GM21360 (cell line): ENCODE measurements around the gene TCAIM.

Experiments
- ATAC-seq: cut with Tn5 transposase; IDR thresholded peaks from one replicate; pipeline ENCODE4 v1.9.1; 2021; ENCODE audit warnings: mild to moderate bottlenecking, moderate library complexity; ENCODE audit not compliant: unreplicated experiment

Gene TCAIM, protein sequence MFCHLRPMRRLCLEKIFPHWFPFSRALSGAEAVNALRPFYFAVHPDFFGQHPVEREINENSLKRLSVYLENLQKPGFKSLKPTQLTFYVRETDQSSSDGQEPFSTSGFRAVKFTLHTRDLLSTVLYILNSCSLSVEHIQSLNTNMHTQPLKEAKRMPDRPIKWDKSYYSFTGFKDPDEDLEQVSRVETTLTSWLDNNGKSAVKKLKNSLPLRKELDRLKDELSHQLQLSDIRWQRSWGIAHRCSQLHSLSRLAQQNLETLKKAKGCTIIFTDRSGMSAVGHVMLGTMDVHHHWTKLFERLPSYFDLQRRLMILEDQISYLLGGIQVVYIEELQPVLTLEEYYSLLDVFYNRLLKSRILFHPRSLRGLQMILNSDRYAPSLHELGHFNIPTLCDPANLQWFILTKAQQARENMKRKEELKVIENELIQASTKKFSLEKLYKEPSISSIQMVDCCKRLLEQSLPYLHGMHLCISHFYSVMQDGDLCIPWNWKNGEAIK

DNA sequence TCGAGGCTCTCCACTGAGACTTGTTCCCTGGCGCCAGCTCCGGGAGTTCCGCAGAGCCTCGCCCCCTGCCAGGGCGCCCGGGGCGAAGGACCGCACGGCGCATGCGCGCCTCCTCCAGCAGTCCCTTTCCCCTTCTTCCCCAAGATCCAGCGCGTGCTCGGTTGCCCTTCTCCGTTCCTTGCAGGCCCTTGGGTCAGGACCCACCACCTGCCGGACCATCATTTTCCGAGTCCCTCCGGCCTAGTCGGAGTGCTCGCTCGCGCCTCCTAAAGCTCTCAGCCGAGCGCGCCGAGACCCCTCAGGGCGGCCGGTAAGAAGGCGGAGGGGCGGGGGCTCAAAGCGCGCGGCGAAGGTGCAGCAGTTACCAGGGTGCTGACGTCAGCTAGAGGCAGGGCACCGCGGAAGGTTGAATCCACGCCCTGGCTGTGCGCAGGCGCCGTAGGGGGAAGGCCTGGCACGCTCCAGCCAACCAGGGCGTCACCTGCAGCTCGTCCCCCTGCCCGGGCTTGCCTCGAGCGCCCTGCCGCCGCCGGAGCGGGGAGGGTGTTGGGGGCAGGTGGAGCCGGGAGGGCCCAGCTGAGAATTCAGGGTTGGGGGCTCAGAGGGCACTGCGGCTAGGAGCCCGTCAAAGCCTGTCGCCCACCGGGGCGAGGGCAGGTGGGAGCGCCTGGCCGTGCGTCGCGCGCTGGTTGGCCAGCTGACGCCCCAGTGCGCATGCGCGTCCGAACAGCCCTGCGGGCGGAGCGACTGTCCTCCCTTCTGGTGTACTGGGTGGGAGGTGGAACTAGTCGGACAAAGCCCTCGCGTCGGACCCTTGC is at the start of gene TCAIM:
Gene TCAIM (plus strand): TSS at position 757 of the 818 bp plus-strand sequence. CDS start 16,017 bp downstream, outside the sequence.
- ATAC-seq = peak; percentile 91

DNA sequence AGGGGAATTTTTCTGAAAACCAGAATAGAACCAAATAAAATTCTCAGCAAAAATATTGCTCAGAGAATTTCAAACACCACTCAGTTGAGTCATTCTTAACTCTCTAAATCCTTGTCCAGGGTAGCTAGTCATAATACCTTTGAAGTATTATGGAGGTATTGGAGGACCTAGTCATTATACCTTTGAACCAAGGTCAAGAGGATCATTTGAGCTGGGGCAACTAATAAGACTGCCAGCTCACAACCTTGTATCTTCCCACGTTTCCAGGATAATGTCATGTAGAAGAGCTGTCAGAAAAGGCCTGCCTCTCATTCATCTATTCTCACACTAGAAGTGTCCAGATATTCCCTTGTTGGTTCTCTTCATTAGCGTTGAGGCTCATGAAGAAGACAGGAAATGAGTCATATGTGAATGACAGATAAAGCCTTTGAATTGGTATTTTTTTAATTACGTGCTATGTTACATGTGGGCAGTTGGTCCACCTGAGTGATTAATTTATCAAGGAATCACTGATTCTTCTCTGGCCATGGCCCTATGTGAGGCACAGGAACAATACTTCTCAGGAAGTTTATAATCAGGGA is 48.6 kb upstream of the TCAIM start:
- no peak for ATAC-seq

GRCh38 chr3:44292276-44292675 is 46.3 kb upstream of the TCAIM start:
- no peak for ATAC-seq

- no peak for ATAC-seq
These were observed 45.6 kb upstream of the TCAIM start for GRCh38 chr3:44292947-44293346.

DNA sequence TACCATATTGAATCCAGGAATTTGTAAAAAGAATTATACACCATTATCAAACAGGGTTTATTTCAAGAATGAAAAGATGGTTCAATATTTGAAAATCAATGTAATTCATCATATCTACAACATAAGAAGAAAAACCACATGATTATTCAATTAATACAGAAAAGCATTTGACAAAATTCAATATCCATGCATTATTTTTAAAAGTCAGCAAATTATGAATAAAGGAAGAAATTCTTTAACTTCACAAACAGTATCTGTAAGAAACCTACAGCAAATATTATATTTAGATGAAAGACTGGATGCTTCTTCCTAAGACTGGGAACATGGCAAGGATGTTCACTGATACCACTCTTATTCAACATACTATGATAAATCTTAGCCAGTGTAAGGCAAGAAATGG is 41.3 kb upstream of the TCAIM start:
- no peak for ATAC-seq

GRCh38 chr3:44301746-44302145 is 36.8 kb upstream of the TCAIM start:
- ATAC-seq = no peak

- no peak for ATAC-seq
These were observed 29.1 kb upstream of the TCAIM start for GRCh38 chr3:44309500-44309899.

- ATAC-seq = no peak
These were observed 19.7 kb upstream of the TCAIM start for GRCh38 chr3:44318891-44319311.

DNA sequence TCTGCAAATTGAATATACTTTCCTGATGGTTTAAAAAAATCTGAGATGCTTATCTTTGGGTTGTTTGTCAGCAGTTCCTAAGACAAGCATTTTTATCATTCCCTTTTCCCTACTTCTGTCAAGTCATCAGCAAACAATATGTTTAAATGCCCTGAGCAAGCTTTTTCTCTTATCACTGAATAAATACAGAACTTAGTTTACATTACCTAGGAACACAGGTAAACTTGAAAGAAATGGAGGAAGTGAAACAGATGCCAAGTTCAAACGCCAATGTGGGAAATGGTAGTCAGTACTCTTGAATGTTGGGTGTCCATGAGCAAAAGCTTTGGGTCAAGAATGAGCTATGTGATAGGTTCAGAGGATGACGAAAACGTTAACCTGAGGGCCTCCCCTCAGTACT is 17.2 kb upstream of the TCAIM start:
- ATAC-seq = no peak

DNA sequence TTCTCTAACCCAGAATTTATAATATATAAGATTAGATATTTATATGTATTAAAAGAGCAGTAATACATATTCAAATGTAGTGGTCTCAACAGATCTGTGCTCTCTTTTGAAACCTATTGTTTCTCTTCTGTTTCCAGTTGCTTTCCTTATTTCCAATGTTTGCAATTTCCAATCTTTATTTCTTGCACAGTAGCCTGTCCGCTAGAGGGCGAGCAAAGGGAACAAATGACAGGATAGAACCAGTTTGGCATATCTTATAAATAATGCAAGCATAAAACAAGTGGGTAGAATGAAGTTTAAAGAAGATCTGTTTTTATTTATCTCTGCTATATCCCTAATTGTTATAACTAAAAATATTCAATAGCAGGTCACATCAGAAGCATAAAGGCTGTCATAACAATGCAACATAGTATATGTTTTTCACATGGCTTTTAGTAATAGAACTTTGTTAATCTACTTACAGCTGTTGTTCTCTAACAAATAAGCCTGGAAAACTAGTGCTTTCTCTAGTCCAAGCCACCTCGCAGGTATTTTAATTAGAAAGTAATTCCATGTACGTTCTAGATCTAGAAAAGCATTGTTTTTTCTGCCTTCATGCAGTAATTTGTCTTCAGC is 15.1 kb upstream of the TCAIM start:
- ATAC-seq = no peak

- no peak for ATAC-seq
These were observed 14.0 kb upstream of the TCAIM start for GRCh38 chr3:44324584-44324983.

- no peak for ATAC-seq
These were observed 12.5 kb upstream of the TCAIM start for GRCh38 chr3:44326019-44326418.

DNA sequence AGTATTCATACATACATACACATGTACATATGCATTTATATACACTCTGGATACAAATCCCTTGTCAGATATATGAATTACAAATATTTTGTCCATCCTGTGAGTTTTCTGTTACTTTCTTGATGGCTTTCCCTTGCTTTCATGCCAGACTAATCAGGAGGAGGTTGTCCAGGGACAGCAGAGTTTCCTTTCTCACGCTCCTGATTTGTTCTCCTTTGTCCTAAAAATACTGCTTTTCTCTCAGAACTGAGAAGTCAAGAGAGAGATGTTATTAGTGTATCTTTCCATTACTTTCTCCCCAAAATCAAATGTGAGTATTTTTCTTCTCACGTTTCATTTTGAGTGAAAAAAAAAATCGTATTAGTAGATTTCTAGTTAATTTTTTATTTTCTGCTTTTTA is 12.1 kb upstream of the TCAIM start:
- no peak for ATAC-seq

GRCh38 chr3:44329946-44330345 is 8.6 kb upstream of the TCAIM start:
- no peak for ATAC-seq

- no peak for ATAC-seq
These were observed 8.1 kb upstream of the TCAIM start for GRCh38 chr3:44330444-44330843.

GRCh38 chr3:44334326-44334725 is 4.2 kb upstream of the TCAIM start:
- no peak for ATAC-seq

GRCh38 chr3:44337248-44337785 is 1.2 kb upstream of the TCAIM start:
- ATAC-seq = no peak

- ATAC-seq = no peak
These were observed 212 bp downstream of the TCAIM start for GRCh38 chr3:44338828-44339127.

DNA sequence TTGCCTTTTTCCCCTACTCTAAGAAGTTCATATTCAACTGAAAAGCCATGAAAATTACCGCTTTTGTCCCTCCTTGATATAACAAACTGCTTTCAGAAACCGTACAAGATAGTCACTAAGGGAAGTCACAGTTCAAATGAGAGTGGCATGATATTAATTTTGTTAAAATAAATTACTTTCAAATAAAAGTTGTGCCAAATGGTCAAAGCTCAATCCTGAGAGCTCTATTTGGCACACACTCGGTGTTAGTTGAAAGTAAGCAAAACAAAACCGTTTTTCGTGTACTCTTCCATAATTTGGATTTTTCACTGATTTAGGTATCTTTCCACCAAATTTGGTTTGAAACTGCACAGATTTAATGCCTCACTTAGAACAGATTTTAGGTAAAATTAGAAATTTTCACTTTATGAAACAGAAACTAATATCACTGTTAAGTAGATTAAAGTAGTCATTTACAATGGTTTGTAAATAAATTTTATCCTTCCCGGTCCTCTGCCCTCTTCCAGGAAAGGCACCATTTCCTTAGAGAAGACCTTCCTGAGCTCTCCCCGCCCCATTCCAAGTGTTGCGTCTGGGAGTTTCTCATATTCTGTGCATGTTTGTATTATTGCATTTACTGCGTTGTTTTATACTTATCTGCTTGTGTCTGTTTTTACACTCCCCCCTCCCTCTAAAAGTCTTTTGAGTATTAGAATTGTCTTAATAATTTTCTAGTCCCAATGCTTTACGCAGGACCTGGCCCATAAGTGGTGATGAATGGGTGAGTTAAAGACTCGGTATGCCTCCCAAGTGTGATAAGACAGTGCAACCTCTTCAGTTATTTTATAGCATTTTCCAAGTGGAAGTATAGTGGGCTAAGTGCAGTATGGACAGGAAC is 853 bp downstream of the TCAIM start:
- no peak for ATAC-seq

DNA sequence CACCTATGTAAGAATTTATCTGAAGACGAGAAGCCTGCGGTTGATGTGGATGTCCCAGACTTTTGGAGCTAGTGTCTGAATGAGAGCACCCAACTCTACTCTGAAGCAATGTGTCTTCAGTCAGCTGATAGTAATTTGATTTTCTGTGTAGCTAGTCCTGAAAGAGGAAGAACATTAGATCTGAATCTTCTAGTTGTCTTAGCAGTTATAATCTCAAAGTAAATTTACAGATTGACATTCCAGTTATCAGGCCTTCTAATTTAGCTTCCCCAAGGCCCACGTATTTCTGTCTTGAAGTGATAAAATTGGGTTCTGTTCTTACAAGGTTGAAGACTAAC is 1.5 kb downstream of the TCAIM start:
- ATAC-seq = no peak
